ENCODE data around the gene CYP3A4. TPM values are rescaled to one million over a fixed set of nuclear protein-coding genes. Genes with fewer than 3 reads are reported as not detected.
"Not testable (repeated sequence)": the region's sequence is repeated elsewhere in the genome, so short reads cannot be mapped to it uniquely, and the experiment has no call there.

Gene CYP3A4
- total RNA-seq, 1 experiment from 2014 or later, result not detected

DNA sequence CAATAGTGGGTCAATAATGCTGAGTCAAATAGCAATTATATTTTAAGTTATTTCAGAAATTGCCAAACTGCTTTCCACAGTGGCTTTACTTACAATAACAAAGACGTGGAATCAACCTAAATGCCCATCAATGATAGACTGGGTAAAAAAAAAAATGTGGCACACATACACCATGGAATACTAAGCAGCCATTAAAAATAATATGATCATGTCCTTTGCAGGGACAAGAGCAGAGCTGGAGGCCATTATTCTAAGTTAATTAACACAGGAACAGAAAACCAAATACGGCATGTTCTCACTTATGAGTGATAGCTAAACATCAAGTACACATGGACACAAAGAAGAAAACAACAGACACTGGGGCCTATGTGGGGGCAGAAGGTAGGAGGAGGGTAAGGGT, 15.0 kb upstream of the CYP3A4 start:
- no peak overlapping the region for H4K8ac ChIP-seq (replicated peaks; ENCODE audit: insufficient read length, low read depth, low read length)
- H3K56ac ChIP-seq (ENCODE audit: insufficient read length, low read depth, low read length), result no peak overlapping the region
- H3K79me2 ChIP-seq (ENCODE audit: insufficient read depth, low read length), result no peaks in the 10 kb centered on the region
- no peak overlapping the region for H3K27ac ChIP-seq (ENCODE audit: insufficient read length, low read depth, low read length)
- no peak overlapping the region for H2BK12ac ChIP-seq (ENCODE audit: insufficient read length, low read depth, low read length)
- no peak overlapping the region for H2BK120ac ChIP-seq (ENCODE audit: low read depth, low read length, poor library complexity, severe bottlenecking)
- Mint-ChIP-seq H3K36me3 (ENCODE audit: insufficient read depth in 1 of 3, low read depth in 3 of 3) (peaks cover 0 to 9% (median 3%) of the 10 kb centered on the region in 3 experiments; a peak in 2 of 7 replicates), H3K4me1 (no peaks in the 10 kb centered on the region), H3K4me3 (no peak overlapping the region), H3K27ac (no peak overlapping the region), H3K9me3 (peaks cover 10 to 13% of the 10 kb centered on the region in 2 experiments), H3K27me3 (ENCODE audit: low read depth) (peaks cover 27% of the 10 kb centered on the region)
- no peak for DNase-seq
- no CpG with 5 or more reads among the region's 2 CpGs for WGBS (ENCODE audit: extremely low coverage, insufficient read length, low lambda C conversion rate)
- H3K79me1 ChIP-seq (ENCODE audit: insufficient read depth, low read depth, low read length, poor library complexity, severe bottlenecking), result no peaks in the 10 kb centered on the region
- H3K9me3 ChIP-seq (ENCODE audit: control insufficient read depth, low read depth, low read length), result no peaks in the 10 kb centered on the region
- H3T11ph ChIP-seq (ENCODE audit: low read length), result no peak overlapping the region
- H2BK20ac ChIP-seq (ENCODE audit: low read depth, low read length, poor library complexity, severe bottlenecking), result no peak overlapping the region
- H2BK5ac ChIP-seq (ENCODE audit: insufficient read length, low read length), result no peak overlapping the region
- no peaks in the 10 kb centered on the region for H3K4me1 ChIP-seq (ENCODE audit: insufficient read depth, low read length)
- no peak overlapping the region for H3K14ac ChIP-seq (ENCODE audit: insufficient read depth, low read length)
- no peak overlapping the region for H3K23ac ChIP-seq (ENCODE audit: insufficient read length, low read depth, low read length)
- TF ChIP-seq, protein P1, sequence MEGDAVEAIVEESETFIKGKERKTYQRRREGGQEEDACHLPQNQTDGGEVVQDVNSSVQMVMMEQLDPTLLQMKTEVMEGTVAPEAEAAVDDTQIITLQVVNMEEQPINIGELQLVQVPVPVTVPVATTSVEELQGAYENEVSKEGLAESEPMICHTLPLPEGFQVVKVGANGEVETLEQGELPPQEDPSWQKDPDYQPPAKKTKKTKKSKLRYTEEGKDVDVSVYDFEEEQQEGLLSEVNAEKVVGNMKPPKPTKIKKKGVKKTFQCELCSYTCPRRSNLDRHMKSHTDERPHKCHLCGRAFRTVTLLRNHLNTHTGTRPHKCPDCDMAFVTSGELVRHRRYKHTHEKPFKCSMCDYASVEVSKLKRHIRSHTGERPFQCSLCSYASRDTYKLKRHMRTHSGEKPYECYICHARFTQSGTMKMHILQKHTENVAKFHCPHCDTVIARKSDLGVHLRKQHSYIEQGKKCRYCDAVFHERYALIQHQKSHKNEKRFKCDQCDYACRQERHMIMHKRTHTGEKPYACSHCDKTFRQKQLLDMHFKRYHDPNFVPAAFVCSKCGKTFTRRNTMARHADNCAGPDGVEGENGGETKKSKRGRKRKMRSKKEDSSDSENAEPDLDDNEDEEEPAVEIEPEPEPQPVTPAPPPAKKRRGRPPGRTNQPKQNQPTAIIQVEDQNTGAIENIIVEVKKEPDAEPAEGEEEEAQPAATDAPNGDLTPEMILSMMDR (conservative IDR thresholded peaks at IDR 0.05), result no peak
- no peak overlapping the region for H3K9ac ChIP-seq (ENCODE audit: extremely low read depth, insufficient read length, low read length)
- H4K91ac ChIP-seq (ENCODE audit: insufficient read length, low read depth, low read length), result no peak overlapping the region
- H2AK5ac ChIP-seq (ENCODE audit: insufficient read length, low read length), result no peak overlapping the region
- H4K20me1 ChIP-seq (ENCODE audit: control insufficient read depth, insufficient read depth, insufficient read length), result no peaks in the 10 kb centered on the region
- no peak overlapping the region for H3K4me2 ChIP-seq (ENCODE audit: insufficient read depth, insufficient read length, low read length)
- no peak overlapping the region for H2AFZ ChIP-seq (ENCODE audit: low read length)
- no peak overlapping the region for H3K18ac ChIP-seq (ENCODE audit: insufficient read length, low read depth, low read length)
- no peak overlapping the region for H2BK15ac ChIP-seq (ENCODE audit: low read depth, low read length)
- H3K23me2 ChIP-seq (ENCODE audit: insufficient read length, low read depth, low read length, poor library complexity, severe bottlenecking), result no peaks in the 10 kb centered on the region
- no peak overlapping the region for H4K5ac ChIP-seq (ENCODE audit: insufficient read length, low read depth, low read length)
- H3K27me3 ChIP-seq (ENCODE audit: insufficient read depth, low read length), result no peaks in the 10 kb centered on the region
- H3K4ac ChIP-seq (ENCODE audit: low read depth, low read length), result no peak overlapping the region

GRCh38 chr7:99795864-99796263, 11.9 kb upstream of the CYP3A4 start:
- H3K79me1 ChIP-seq (ENCODE audit: insufficient read depth, low read depth, low read length, poor library complexity, severe bottlenecking); H2AK5ac ChIP-seq (ENCODE audit: insufficient read length, low read length); H3K4me1 ChIP-seq (ENCODE audit: insufficient read depth, low read length); H3K36me3 Mint-ChIP-seq (ENCODE audit: insufficient read depth in 1 of 3, low read depth in 3 of 3); DNase-seq; H2BK120ac ChIP-seq (ENCODE audit: low read depth, low read length, poor library complexity, severe bottlenecking); H3K23ac ChIP-seq (ENCODE audit: insufficient read length, low read depth, low read length); H2AFZ ChIP-seq (ENCODE audit: low read length); H3K9ac ChIP-seq (ENCODE audit: extremely low read depth, insufficient read length, low read length); H3K56ac ChIP-seq (ENCODE audit: insufficient read length, low read depth, low read length); H2BK12ac ChIP-seq (ENCODE audit: insufficient read length, low read depth, low read length); H3K4ac ChIP-seq (ENCODE audit: low read depth, low read length); H3K27ac Mint-ChIP-seq; H3K4me3 Mint-ChIP-seq; H3K9me3 Mint-ChIP-seq; H3K23me2 ChIP-seq (ENCODE audit: insufficient read length, low read depth, low read length, poor library complexity, severe bottlenecking); H4K91ac ChIP-seq (ENCODE audit: insufficient read length, low read depth, low read length); H3K14ac ChIP-seq (ENCODE audit: insufficient read depth, low read length); H2BK20ac ChIP-seq (ENCODE audit: low read depth, low read length, poor library complexity, severe bottlenecking); H3K79me2 ChIP-seq (ENCODE audit: insufficient read depth, low read length); H2BK15ac ChIP-seq (ENCODE audit: low read depth, low read length); H3T11ph ChIP-seq (ENCODE audit: low read length); H3K27ac ChIP-seq (ENCODE audit: insufficient read length, low read depth, low read length); H3K18ac ChIP-seq (ENCODE audit: insufficient read length, low read depth, low read length); H3K9me3 ChIP-seq (ENCODE audit: control insufficient read depth, low read depth, low read length); H3K4me2 ChIP-seq (ENCODE audit: insufficient read depth, insufficient read length, low read length); H4K20me1 ChIP-seq (ENCODE audit: control insufficient read depth, insufficient read depth, insufficient read length); H4K8ac ChIP-seq (replicated peaks; ENCODE audit: insufficient read length, low read depth, low read length); H2BK5ac ChIP-seq (ENCODE audit: insufficient read length, low read length); H3K4me1 Mint-ChIP-seq; H4K5ac ChIP-seq (ENCODE audit: insufficient read length, low read depth, low read length); H3K27me3 ChIP-seq (ENCODE audit: insufficient read depth, low read length): not testable (repeated sequence)
- WGBS (ENCODE audit: extremely low coverage, insufficient read length, low lambda C conversion rate), result no CpG with 5 or more reads among the region's 2 CpGs
- peaks cover 15% of the 10 kb centered on the region for H3K27me3 Mint-ChIP-seq (ENCODE audit: low read depth)
